HG02885 (cell line): ENCODE data around the gene KCP.

Experiments used
- ATAC-seq: cut with Tn5 transposase; IDR thresholded peaks from one replicate; pipeline ENCODE4 v1.9.1; 2021; ENCODE audit warnings: mild to moderate bottlenecking; ENCODE audit not compliant: unreplicated experiment, poor library complexity

The KCP gene

DNA sequence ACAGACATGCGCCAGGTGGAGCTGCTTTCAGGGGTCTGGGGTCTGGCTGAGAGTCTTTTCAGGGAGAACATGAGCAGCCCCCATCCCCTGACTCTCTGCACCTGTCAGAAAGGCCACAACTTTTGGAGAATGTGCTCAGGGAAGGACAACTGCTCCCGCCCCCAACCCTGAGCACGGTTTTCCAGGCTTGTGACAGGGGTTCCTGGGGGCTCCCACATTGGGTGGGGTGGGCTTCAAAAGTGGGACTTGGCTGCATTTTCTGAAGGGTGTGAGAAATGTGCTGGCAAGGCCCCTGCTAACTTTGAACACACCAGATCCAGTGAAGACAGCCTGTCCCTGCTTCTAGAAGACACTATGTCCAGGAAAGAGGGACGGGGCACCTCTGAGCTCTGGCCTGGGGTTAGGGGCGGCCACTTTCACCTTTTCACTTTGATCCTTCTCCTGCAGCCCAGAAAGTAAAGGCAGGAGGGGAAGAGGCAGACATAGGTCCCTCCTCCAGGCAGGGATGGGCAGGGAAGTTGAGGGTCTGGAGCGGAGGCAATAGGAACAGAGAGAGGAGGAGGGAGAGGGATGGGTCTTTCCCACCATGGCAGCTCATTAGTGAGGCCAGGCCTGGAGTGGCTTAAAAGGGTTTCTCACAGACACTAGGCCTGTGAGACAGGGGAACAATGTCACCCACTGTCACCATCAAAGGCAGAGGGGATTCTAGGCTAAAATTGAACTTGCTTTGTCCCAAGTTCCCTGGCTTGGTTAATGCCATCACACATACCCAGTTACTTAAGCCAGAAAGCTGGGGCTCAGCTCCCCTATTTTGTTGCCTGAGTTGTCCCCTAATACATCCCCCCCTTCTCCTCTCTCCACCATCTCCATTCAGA, 1.5 kb downstream of the KCP start:
- no peak for ATAC-seq

GRCh38 chr7:128906766-128907559, 3.5 kb downstream of the KCP start:
- no peak for ATAC-seq

DNA sequence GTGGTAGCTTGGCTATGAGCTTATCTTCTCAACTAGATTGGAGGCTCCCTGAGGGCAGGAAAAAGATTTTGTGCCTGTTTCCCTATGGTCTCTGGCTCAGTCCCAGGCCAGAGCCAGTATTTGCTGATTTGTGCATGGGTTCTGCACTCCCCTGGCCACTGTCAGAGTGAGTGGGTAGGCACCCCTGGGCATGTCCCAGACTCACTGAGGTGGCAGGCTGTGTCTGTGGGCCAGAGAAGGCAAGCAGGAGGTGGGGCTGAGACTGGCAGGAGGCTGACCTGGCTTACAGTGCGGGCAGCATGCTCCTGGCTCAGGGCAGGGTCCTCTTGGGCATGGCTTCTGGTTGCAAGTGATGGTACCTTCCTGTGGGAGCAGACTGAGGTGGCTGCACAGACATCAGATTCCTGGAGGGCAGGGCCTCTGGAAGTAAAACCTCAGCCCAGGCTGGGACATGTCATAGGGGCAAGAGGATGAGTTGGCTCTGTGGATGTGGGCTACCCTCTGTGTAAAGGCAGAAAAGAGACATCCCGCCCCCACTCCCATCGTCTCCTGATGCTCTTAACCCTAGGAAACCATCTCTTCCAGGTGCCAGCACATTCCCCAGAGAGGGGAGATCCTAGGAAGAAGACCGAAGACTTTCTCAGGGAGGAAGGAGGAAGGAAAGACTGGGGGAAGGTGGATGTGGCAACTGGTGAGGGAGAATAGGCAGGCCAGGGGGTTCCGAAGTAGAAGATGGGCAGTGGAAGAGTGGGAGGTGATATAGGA, 4.3 kb downstream of the KCP start:
- no peak for ATAC-seq

- peak; percentile 59 for ATAC-seq
Measured at GRCh38 chr7:128904381-128905197, 5.9 kb downstream of the KCP start.

- no peak for ATAC-seq
Measured at GRCh38 chr7:128903621-128904361, 6.7 kb downstream of the KCP start.

DNA sequence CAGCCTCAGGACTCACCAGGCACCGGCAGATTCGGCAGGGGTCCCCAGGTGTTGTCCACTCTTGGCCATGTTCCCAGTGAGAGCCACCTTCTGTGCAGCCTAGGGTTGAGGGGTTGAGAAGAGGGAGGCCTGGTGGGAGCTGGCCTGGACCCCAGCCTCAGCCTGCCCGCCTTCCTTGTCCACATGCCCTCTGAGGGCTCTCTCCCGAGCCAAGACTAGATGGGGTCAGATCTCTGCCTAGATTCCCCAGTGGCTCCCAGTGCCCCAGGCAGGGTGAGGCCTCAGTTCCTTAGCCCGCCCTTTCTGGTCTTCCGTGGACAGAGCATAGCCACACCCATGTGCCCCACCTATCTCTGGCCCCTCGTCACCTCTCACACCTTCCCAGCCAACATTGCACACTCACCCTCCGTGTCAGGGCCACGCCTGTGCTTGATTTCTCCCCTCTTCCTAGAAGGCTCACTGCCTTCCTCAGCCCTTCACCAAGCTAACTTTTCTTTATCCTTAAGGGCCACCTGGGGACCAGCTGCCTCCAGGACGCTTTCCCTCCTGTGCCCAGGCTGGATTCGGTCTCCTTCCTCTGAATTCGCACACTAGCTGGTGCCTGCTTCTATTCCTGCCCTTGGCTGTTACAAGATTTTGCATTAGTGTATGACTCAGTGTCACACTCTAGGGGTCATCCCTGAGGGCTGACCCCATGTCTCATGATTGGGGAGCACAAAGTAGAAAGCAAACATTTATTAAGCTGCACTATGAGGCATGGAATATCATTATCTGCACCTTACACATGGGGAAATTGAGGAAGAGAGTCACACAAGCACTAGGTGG, 7.5 kb downstream of the KCP start:
- ATAC-seq: no peak

- ATAC-seq: no peak
Measured at GRCh38 chr7:128900237-128900636, 10.3 kb downstream of the KCP start.

- ATAC-seq: no peak
Measured at GRCh38 chr7:128899392-128899791, 11.1 kb downstream of the KCP start.

- ATAC-seq: no peak
Measured at GRCh38 chr7:128895320-128895719, 15.2 kb downstream of the KCP start.

GRCh38 chr7:128894101-128894440, 16.4 kb downstream of the KCP start:
- no peak for ATAC-seq

DNA sequence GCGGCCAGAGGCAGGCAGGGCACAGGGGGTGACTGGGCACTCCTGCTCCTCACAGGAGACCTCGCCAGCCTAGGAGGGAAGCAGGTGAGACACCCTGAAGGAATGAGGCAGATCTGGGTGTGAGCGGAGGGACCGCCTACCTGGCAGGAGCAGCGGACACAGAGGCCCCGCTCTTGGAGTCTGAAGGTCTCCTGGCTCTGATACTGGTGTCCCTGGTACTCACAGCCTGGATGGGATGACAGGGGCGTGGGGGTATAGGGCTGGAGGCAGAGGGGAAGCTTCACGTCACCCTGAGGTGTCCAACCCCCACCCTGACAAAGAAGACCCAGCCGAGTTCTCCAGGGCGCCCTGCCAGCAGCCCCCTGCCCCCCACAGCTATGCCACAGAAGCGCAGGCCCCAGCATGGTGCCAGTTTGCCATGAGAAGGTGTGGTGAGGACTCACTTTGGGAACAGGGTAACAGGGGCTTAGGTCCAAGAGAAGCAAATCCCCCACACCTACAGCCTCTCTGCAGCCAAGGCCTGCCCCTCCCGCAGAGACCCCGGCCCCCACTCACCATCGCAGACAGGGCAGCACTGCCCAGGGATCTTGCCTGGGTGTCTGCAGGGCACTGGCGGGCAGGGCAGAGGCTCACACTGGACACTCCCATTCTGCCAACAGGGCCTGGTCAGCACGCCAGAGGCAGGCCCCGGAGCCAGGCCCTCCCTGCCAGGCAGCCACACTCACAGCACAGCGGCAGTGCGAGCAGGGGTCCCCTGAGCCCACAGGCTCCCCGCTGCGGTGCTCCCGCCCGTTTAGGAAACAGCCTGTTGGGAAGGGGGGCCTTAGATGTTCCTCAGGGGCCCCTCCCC, 17.0 kb downstream of the KCP start:
- ATAC-seq: no peak

- ATAC-seq: no peak
Measured at GRCh38 chr7:128892521-128893250, 17.8 kb downstream of the KCP start.

GRCh38 chr7:128891942-128892269, 18.6 kb downstream of the KCP start:
- no peak for ATAC-seq

DNA sequence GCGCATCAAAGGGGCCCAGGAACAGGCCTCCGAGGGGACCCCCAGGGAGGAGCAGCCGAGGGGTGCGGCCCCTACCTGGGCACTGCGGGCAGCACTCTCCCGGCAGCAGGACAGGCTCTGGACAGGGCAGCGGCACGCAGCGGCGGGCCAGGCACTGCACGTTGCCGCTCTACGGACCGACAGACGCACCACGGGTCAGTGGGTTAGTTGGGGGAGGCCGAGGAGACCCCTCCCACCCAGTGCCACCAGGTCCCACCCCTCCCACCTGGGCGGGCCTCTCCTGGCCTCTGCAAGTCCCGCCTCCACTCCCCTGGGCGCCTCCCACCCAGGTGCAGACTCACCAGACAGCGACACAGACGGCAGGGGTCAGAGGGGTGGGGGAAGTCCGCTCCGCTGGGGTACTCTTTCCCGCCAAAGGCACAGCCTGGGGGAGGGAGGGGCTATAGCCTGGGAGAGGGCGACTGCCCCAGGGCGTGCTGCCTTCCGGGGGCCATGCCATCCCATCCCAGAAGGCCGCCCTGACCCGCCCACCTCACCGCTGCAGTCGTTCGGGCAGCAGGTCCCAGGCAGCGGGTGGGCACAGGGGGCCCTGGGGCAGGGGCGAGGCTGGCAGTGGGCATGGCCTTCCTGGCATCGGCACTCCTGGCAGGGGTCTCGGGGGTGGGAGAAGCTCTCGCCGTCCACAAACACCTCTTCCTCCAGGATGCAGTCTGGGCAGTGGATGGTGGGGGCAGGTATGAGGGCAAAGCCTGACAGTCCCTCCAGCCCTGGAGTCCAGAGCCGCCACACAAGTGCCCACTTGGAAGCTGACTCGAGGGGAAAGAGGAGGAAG, 19.2 kb downstream of the KCP start:
- ATAC-seq: no peak

DNA sequence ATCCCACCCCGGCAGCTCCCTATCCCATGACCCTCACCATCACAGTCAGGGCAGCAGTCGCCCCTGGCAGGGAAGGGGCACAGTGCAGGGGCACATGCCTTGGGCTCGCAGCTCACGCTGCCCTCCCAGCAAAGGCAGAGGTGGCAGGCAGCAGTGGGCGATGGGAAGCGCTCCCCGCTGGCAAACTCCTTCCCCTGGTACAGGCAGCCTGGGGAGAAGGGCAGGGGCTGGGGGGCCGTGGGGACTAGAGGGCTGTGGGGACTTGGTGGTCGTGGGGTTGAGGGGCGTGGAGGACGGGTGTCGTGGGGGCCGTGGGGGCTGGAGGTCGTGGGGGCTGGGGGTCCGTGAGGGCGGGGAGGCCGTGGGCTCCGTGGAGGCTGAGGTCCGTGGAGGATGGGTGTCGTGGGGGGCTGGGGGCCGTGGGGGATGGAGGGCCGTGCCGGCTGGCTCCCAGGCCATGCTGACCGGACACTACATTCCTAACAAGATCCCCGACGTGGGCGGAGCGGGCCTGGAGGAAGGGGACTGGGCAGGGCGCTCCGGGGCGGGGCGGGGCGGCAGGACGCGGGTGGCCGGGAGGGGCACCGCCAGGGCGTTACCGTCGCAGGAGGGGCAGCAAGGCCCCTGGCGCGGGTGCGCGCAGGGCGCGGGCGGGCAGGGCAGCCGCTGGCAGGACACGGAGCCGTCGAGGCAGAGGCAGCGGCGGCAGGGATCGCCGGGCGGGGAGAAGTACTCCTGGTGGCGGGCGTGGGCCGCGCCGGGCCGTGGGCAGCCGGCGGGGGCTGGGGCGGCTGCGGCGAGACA, 20.0 kb downstream of the KCP start:
- no peak for ATAC-seq

- ATAC-seq: no peak
Measured at GRCh38 chr7:128889121-128889520, 21.4 kb downstream of the KCP start.
